ENCODE results near the gene TRAK1.

TRAK1 gene

DNA sequence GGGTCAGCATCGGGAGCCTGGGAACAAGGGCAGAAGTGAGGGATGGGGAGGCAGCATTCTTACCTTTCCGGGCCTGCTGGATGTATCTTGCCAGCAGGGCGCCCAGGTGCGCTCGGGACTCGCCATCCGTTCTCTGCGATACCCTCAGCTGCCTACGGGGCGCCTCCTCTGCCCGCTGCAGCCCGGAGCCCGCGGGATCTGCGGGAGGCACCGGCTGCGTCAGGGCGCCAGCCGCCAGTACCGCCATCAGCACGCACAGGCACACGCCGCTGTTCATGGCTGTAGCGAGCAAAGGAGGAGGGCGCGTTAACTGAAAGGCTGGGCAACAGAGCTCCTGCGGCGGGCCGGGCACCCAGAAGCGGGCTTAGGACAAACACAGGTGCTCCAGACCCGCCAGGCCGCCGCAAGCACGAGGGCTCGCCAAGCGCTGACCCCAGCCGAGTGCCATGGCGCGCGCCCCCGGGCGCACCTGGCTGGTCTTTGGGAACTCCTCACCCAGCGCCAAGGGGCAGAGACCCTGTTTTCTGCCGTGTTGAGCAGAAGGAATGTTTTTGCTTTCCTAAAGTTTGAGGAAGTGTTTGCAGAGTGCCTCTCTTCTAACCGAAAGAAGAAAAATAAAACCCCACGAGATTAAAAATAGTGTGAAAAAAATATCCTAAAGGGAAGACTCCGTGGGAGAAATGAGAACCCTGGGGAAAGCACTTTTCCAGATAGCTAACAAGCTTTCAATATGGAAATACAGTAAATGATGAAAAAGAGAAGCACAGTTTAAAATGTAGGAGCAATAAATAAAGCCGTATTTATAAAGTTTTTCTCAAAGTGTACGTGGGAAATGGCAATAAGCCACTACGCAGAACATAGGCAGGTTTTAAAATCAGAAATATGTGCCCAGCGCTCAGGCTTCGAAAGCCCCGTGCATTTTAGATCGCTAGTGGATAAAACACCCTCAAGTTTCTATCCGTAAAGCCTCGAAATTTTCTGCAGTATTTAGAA is 172.5 kb downstream of the TRAK1 start:
- no peak for DNase-seq (ENCODE audit: low read depth)
- TF ChIP-seq, protein P1, sequence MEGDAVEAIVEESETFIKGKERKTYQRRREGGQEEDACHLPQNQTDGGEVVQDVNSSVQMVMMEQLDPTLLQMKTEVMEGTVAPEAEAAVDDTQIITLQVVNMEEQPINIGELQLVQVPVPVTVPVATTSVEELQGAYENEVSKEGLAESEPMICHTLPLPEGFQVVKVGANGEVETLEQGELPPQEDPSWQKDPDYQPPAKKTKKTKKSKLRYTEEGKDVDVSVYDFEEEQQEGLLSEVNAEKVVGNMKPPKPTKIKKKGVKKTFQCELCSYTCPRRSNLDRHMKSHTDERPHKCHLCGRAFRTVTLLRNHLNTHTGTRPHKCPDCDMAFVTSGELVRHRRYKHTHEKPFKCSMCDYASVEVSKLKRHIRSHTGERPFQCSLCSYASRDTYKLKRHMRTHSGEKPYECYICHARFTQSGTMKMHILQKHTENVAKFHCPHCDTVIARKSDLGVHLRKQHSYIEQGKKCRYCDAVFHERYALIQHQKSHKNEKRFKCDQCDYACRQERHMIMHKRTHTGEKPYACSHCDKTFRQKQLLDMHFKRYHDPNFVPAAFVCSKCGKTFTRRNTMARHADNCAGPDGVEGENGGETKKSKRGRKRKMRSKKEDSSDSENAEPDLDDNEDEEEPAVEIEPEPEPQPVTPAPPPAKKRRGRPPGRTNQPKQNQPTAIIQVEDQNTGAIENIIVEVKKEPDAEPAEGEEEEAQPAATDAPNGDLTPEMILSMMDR (IDR thresholded peaks at IDR 0.05; ENCODE audit: control insufficient read depth, insufficient read depth, low read depth, low read length, missing control alignments): no peak
- H3K4me3 ChIP-seq (ENCODE audit: control insufficient read depth, low read depth, low read length): no peak overlapping the region

DNA sequence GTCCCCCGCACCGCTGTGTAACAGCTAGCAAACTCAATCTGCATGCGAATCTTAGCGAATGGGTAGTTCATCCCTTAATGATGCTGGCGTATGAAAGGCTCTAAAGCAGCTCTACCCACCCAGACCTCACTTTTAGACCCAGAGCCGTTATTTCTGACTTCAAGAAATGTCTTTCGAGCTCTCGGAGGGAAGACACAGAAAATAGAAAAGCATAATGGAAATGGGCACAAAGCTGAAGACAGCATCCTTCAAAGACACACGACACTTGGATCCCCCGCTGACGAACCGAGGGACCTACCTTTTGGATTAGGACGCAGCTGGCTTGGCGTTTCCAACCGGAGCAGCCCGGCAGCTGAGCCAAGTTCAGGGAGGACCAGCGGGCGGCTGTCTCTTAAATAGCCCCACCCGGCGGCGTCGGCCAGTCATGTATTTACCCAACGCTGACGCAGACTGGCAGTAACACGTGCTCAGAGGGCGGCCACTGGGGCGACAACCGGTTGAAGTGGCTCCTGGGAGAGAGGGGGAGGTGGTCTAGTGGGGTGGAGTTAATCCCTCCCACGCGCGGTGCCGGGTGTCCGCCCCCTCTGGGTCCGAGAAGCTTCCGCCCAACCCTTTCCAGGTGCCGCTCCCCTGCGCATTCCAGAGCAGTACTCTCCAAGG is 173.4 kb downstream of the TRAK1 start:
- DNase-seq (ENCODE audit: low read depth): no peak

GRCh38 chr3:42265059-42265991 is 174.2 kb downstream of the TRAK1 start:
- TF ChIP-seq, protein P1 (IDR thresholded peaks at IDR 0.05; ENCODE audit: control insufficient read depth, insufficient read depth, low read depth, low read length, missing control alignments): no peak
- no peak for DNase-seq (ENCODE audit: low read depth)
- no peak overlapping the region for H3K4me3 ChIP-seq (ENCODE audit: control insufficient read depth, low read depth, low read length)

More for the DNA sequence above, 173.4 kb downstream of the TRAK1 start:
- TF ChIP-seq, protein P1 (IDR thresholded peaks at IDR 0.05; ENCODE audit: control insufficient read depth, insufficient read depth, low read depth, low read length, missing control alignments): no peak
- no peak overlapping the region for H3K4me3 ChIP-seq (ENCODE audit: control insufficient read depth, low read depth, low read length)

GRCh38 chr3:42266085-42266484 is 174.9 kb downstream of the TRAK1 start, which contains the start of gene CCK:
CCK (minus strand) TSS chr3:42266185; CDS start chr3:42263630, 2,555 bp downstream.
- TF ChIP-seq, protein P1 (IDR thresholded peaks at IDR 0.05; ENCODE audit: control insufficient read depth, insufficient read depth, low read depth, low read length, missing control alignments): no peak
- H3K4me3 ChIP-seq (ENCODE audit: control insufficient read depth, low read depth, low read length): no peak within 1 kb of the TSS
- no peak for DNase-seq (ENCODE audit: low read depth)

DNA sequence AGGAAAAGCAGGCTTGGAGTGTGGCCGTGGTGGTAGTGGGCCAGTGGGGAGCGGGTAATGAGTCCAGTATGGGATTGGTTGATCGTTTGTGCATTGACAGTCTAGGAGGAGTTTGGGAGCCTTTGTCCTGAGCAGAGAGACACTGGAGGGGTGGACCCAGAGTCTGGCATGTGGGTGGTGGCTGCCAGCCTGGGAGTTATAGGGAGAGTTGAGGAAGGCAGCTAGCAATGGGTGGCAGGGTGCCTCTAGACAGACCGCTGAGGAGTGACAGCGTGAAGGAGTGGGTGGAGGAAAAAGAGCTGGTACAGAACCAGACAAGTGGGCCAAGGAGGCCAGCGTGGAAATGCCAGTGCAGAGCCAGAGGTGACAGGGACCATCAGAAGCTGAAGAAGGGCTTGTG is 176.7 kb downstream of the TRAK1 start:
- no peak overlapping the region for H3K4me3 ChIP-seq (ENCODE audit: control insufficient read depth, low read depth, low read length)

More for the DNA sequence above, 176.7 kb downstream of the TRAK1 start:
- no peak for DNase-seq (ENCODE audit: low read depth)
- TF ChIP-seq, protein P1 (IDR thresholded peaks at IDR 0.05; ENCODE audit: control insufficient read depth, insufficient read depth, low read depth, low read length, missing control alignments): no peak
